ENCODE results near the gene MEOX2. TPM values are rescaled to one million over a fixed set of nuclear protein-coding genes. Genes with fewer than 3 reads are reported as not detected.

MEOX2 gene
- total RNA-seq, 1 donor from 2014 or later = 3.0 TPM

- no peaks in the 10 kb centered on the region for H3K27me3 Mint-ChIP-seq
- H3K9me3 Mint-ChIP-seq = no peaks in the 10 kb centered on the region
- no peaks in the 10 kb centered on the region for H3K36me3 Mint-ChIP-seq
- TF ChIP-seq CTCF (conservative IDR thresholded peaks at IDR 0.05) = no peak
- peaks cover under 1% of the 10 kb centered on the region for H3K4me1 Mint-ChIP-seq (ENCODE audit: unreplicated experiment)
- no peak overlapping the region for H3K4me3 Mint-ChIP-seq
- DNase-seq (ENCODE audit: extremely low spot score, unreplicated experiment) = no peak
- H3K27ac Mint-ChIP-seq = no peak overlapping the region
These were observed 119.4 kb downstream of the MEOX2 start for GRCh38 chr7:15567036-15567435.

GRCh38 chr7:15566476-15566875, 120.0 kb downstream of the MEOX2 start:
- no peaks in the 10 kb centered on the region for H3K36me3 Mint-ChIP-seq
- no peak overlapping the region for H3K4me3 Mint-ChIP-seq
- no peaks in the 10 kb centered on the region for H3K9me3 Mint-ChIP-seq
- no peak for TF ChIP-seq CTCF (conservative IDR thresholded peaks at IDR 0.05)
- H3K27ac Mint-ChIP-seq = no peak overlapping the region
- no peak for DNase-seq (ENCODE audit: extremely low spot score, unreplicated experiment)
- no peaks in the 10 kb centered on the region for H3K27me3 Mint-ChIP-seq
- H3K4me1 Mint-ChIP-seq (ENCODE audit: unreplicated experiment) = peaks cover 6% of the 10 kb centered on the region

GRCh38 chr7:15561835-15562234, 124.6 kb downstream of the MEOX2 start, which contains the start of gene AGMO:
Gene AGMO, minus strand, starts transcription at chr7:15562015.
- Mint-ChIP-seq H3K27ac (peak within 1 kb of the TSS; percentile 37), H3K36me3 (no peaks in the 10 kb centered on the region), H3K9me3 (no peaks in the 10 kb centered on the region), H3K4me1 (ENCODE audit: unreplicated experiment) (peaks cover 10% of the 10 kb centered on the region), H3K4me3 (peak within 1 kb of the TSS; percentile 1), H3K27me3 (no peaks in the 10 kb centered on the region)
- TF ChIP-seq CTCF (conservative IDR thresholded peaks at IDR 0.05) = no peak
- no peak for DNase-seq (ENCODE audit: extremely low spot score, unreplicated experiment)

Other genes with a start within 250 kb of the MEOX2 start
- 0.41 and 1.0 TPM in 2 replicates for gene AGMO, start 124.7 kb downstream of the MEOX2 start, total RNA-seq (ENCODE audit: low replicate concordance)